Cardiac fibroblast (primary cell): Measurements from ENCODE around the gene GRM7.
A peak's percentile ranks its signal among the peaks of the same experiment; 100 is the strongest.

ENCODE experiments used
- DNase-seq, 2 donors: peaks; one replicate each; pipeline versions ENCODE4 v3.0.0 to v3.0.0-alpha.2; 2010; ENCODE audit warnings: low read depth in 2 of 2
- H3K4me3 ChIP-seq, 2 donors: replicated peaks in 1 of 2; 1 replicate in 1 of 2; 2 replicates in 1 of 2; pipeline ENCODE4 v1.5.1; 2011; ENCODE audit warnings: low read depth in 2 of 2, low read length in 2 of 2, mild to moderate bottlenecking in 2 of 2, moderate library complexity in 1 of 2
- CTCF ChIP-seq: IDR thresholded peaks from one replicate; pipeline ENCODE4 v1.5.1; 2011; ENCODE audit warnings: low read depth, mild to moderate bottlenecking, low read length, inconsistent platforms

Gene GRM7

GRCh38 chr3:7272203-7272602, 411.3 kb downstream of the GRM7 start:
- DNase-seq = no peak
- no peak for TF ChIP-seq CTCF
- H3K4me3 ChIP-seq = no peak overlapping the region

GRCh38 chr3:7275396-7275795, 414.5 kb downstream of the GRM7 start:
- DNase-seq = no peak
- H3K4me3 ChIP-seq = no peak overlapping the region
- no peak for TF ChIP-seq CTCF

GRCh38 chr3:7280318-7280717, 419.4 kb downstream of the GRM7 start:
- no peak for TF ChIP-seq CTCF
- no peak for DNase-seq
- H3K4me3 ChIP-seq = no peak overlapping the region

GRCh38 chr3:7282988-7283387, 422.1 kb downstream of the GRM7 start:
- peak in 1 of 2 donors; percentile 3 for DNase-seq
- no peak for TF ChIP-seq CTCF
- no peak overlapping the region for H3K4me3 ChIP-seq

GRCh38 chr3:7285505-7285904, 424.6 kb downstream of the GRM7 start:
- peak; percentile 20 to 44 for DNase-seq
- no peak for TF ChIP-seq CTCF
- no peak overlapping the region for H3K4me3 ChIP-seq

- TF ChIP-seq CTCF = no peak
- DNase-seq = no peak
- no peak overlapping the region for H3K4me3 ChIP-seq
Measured at GRCh38 chr3:7288133-7288532, 427.2 kb downstream of the GRM7 start.

- TF ChIP-seq CTCF = no peak
- DNase-seq = peak; percentile 2 to 53
- no peak overlapping the region for H3K4me3 ChIP-seq
Measured at GRCh38 chr3:7289121-7289520, 428.2 kb downstream of the GRM7 start.
